Fibroblast of skin of scalp (primary cell): ENCODE measurements around the gene TFAP2A.

Experiments used
- DNase-seq: peaks from one replicate; pipeline ENCODE4 v3.0.0-alpha.2; 2013

The TFAP2A gene

DNA sequence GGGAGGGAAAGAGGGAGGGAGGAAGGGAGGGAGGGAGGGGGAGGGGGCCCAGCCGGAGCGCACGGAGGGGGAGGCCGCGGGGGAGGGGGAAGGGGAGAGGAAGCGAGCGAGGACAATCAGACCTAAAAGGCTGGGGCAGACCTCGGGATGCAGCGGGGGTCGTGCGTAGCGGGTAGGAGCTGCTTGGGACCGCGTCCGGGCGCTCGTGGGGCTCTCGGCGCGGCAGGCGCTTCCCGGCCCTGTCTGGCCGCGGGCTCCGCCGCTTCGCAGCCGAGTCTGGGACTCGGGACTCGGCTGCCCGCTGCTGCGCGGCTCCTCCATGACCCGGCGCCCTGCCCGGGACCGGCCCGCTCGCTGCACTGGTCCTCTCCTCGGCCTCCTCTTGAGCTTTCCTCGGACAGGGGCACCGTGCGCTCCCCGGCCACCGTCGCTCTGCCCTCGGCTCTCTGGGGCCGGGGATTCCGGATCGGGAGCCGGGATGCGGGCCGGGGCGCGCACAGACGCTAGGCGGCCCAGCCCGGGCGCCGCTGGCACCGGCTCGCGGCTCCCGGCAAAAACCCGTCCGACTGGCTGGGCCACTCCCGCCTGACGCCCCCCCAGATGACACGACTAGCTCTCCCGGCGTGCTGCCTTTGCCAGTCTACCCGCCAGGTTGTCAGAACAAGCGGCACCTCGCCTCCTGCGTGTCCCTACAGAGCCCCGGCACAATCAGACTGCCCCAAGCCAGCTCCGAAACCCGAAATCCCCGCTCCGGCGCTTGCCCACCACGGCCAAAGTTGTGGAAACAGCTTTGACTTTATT lies 2.2 kb downstream of the TFAP2A start:
- no peak for DNase-seq

DNA sequence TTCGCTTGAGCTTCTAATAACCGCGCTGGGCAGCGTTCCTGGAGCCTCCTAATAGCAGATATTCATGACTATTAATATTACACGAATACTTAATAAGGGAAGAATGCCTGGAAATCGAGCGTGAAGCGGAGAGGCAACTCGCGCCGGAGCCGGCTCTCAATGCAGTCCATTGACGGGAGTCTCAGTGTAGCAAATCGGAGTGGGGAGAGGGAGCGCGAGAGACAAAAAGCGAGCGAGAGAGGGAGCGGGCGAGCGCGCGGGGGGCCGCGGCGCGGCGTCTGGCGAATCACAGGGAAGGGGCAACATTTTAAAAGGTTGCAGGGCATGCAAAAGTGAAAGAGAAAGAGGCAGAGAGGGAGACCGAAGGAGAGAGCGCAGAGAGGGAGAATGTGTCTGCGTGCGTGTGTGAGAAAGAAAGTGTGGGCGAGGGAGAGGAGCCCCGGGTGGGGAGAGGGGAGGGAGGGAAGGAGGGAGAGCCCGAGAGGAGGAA lies 2.9 kb downstream of the TFAP2A start:
- peak; percentile 54 for DNase-seq

DNA sequence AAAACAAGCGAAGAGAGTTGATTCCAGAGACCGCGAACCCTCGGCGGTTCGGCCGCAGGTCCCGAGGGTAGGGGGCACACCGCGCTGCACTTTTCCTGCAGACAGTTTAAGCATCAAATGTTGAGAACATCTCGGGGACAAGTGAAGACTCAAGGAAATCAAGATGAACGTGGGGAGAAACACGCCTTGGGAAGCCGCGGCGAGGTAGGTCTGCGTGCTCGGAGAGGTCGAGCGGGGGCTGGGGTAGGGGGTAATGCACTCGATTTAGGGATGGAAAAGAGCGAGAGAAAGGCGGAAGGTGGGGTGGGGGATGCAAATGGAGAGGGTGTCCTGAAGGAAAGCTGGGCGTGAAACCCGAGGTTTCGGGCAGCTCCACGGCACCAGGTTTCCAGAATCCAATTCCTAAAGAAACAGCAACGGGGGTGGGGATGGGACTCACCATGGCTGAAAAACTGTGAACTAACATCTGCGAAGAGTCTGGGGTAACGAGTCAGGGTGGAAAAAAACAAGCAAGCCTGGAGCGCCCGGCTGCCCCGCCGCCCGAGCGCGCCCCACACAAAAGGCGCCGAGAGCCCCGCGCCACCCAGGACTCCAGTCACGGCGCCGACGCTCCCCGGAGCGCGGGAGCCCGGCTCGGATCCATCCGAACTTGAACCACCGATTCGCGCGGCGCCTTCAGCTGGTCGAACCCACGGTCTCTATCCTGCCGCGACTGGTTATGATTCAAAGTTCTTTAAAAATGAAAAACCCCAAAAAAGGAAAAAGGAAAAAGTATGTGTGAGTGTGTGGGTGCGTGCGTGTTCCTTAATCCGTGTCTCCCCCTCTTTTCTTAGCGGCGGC lies 3.5 kb downstream of the TFAP2A start:
- no peak for DNase-seq

DNA sequence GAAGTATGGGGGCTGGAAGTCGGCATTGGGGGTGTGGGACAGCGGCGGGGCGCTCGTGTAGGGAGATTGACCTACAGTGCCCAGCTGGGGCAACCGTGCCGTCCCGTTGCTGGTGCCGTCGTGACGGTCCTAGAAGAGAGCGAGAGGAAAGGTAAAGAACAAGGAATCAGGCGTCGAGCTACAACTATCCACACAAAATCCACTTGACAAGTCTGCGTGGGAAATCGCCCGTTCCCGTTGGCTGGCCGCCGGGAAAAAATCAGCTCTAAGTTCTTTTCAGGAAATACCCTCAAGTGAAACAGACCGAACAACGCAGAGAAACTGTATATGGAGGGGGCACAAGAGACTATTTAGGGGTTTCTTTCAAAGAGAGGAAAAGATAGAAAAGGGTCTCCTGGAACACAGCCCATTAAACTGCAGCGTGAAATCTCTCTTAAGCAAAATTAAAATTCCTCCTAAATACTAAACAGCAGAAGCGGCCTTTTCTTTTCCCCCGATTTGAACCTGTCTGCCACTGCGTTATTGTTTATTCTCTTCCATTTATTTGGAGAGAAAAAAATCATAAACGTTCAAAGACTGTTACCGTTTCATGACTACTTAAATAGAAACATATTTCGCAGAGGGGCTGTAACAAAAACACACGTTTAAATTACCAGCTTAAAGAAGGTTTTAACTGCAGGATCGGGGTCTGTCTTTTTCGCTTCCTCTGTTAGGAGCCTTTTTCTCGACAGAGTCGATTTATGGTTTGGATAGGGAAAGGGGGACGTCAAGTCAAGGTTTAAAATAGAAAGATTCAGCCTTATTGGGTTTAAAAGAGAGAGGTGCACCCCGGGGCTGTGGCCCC lies 4.4 kb downstream of the TFAP2A start:
- DNase-seq, result no peak

DNA sequence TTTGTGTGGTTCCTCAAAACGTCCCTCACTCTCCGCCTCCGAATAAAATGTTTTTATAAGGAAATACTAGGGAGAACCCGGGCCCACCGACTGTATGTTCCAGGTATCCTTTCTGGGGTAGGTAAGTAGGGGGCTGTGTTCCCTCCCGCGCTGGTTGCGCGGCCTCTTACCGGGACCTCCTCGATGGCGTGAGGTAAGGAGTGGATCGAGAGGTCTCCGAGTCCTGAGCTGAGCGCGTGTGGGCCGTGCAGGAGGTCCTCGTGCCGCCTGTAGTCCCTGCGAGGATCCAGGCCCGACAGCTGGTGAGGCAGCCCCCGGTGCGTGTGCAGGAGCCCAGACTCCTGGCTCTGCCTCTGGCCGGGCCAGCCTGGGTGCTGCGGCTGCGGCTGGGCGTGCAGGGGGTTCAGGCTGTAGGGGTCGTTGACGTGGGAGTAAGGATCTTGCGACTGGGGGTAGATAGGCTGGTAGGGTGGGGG lies 5.1 kb downstream of the TFAP2A start:
- no peak for DNase-seq

DNA sequence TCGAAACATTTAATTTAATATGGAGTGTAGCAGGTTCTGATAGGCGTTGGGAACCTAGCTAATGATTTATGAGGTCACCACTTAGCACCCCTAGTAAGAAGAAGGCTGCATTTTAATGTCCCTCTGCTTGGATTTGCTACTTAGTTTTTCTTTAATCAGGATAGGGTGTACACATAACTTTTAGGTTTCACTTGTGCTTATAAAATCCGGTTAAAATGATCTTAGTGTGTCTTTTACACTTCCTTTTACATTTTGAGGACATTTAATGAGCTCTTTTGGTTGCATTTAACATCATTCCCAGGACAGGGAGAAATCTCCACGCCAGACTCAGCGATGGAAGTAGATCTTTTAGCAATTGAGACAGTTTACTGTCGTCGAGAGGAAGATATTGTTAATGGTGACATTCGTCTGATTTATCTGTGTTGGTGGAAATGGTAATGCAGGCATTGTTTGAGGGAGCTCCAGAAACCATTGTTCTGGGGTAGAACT lies 5.6 kb downstream of the TFAP2A start:
- DNase-seq, result no peak

DNA sequence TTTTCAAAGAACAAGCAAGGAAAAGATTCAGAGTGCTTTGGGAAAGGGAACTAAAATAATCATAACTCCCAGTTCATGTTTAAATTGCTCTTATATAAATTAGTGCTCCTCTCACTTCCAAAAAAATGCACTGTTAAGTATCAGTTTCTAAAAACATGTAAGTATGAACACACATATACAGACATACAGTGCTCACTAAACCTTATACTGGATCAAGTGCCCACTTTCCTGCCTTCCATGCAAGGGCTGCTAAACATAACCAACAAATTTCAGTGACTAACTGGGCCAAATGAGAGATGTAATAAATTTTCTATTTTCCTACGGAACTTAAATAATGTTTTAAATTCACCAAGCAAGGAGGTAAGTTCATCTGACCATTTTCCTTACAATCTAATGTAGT lies 6.4 kb downstream of the TFAP2A start:
- no peak for DNase-seq

DNA sequence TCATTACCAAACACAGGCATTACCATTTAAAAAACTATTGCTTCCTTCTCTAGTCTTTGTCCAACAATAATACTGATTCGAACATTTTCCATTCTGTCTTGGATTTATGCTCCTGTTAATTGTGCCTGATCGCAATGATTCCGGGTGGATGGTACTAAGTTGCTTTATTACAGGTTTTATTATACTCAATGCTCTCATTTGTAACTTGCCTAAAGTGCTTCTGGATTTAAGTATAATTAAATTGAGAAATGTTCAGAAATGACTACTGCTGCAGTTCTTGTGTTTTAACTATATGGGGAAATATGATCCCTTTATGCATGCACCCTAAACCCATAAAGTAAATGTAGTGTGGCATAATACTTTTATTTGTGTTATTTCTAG lies 7.2 kb downstream of the TFAP2A start:
- no peak for DNase-seq

DNA sequence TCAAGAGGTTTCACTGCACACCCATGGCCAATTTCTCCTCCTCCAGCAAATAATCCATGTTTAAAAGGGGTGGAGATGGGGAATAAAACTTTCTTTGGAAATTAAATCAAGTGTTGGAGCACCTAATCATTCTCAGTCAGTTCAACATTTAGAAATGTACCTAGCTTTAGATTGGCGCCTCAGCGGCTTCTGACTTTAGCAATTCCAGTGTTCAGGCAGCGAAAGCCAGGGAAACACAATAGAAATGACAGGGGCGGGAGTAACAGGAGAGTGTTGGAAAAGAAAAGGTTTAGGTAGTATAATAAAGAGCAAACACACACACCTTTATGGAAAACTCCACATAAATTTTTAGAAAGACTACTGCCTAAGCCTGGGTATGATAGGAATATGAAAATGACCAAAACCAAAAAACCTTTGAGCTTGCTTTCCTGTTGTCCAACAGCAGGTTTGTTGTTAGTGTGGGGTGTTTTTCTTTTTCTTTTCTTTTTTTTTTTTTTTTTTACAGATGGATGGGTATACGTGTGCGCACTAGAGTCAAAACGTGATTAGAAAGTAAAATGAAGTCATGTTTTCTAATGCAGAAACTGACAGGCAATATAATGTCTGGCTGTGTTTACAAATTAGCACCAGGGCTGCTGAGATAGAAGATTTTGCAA lies 7.7 kb downstream of the TFAP2A start:
- DNase-seq, result no peak

DNA sequence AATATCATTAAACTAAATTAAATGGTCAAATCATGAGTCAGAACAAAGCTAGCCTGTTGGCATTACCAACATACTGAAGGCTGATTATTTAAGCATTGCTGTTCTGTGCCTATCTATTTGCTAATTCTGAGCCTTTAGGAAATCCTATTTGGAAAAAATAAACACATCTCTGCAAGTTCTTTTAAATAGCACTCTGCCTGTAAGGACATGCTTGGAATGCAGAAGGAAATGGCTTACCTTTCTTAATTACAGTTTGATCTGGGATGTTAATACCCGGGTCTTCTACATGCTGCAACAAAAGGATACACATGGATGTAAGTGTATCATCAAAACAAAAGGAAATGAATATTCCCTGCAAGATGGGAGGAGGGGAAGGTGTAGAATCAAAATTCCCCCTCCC lies 8.3 kb downstream of the TFAP2A start:
- DNase-seq, result no peak

DNA sequence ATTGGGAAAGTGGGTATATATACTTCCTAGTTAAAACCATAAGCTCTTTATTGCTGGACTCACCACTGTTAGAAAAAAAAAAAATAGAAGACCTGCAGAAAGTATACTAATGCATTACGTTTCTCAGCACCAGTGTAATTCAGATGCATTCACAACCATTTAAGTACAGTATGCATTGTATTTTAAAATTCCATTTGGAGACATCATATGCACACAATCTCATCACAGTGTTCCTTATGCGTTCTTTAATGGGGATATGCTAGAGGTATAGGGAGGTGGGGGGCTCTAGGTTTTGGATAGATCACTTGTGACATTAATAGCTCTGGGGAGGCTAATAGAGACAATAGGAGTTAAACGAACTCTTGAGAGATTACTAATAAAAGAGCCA lies 9.4 kb downstream of the TFAP2A start:
- no peak for DNase-seq

DNA sequence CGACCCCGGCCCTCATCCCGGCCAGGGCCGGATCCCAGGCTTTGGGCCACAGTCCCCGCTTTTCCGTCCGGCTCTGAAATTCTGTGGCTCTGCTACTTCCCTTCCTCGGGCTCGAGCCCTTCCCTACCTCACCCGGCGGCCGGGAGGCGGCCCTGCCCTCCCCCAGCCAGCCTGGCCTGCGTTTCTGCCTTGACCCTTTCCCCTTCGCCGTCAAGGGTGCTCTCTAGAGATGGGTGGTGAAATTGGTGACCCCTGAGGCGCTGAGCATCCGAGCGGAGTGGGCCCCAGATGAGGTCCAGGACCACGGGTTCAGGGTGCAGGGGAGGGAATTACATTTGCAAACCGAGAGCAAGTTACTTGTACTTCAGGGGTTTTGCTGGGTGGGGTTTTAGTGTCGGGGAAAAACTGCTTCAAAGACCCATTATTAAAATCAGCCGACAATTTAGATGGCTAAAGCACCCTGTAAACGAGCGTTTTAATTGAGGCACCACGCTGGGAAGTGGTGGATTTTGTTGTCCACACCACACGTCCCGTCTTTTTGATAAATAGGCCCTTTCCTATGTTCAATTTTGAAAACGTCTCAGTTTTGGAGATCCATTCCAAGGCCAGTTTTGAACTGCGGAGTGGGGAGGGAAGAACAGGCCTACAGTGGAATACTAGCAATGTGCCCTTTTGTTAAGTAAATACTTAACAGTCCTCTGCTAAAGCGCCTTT lies 9.9 kb downstream of the TFAP2A start:
- DNase-seq, result no peak

DNA sequence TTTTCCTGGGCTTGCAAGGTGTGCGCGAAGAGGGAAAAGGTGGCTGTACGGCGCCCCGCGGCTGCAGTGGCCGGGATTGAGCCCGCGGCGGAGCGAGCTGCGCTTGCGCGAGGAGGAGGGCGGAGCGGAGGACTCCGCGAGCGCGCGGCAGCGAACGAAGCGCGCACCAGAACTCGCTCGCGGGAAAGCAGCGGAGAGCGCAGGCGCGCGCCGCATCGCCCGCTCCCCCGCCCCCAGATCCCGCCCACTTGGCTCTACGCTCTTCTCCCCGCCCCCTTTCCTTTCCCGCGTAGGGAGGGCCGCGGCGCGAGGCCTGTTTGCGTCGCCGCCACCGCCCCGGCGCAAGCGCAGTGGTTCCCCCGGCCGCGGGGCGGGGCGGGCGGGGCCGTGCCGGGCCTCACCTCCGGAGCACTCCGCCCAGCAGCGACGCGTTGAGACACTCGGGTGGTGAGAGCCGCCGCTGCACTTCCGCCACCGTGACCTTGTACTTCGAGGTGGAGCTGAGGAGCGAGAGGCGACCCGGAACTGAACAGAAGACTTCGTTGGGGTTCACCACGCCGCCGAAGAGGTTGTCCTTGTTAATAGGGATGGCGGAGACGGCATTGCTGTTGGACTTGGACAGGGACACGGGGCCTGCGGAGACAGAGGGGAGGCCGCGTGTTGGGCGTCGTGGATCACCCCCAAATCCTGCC lies 10.6 kb downstream of the TFAP2A start:
- peak; percentile 94 for DNase-seq

DNA sequence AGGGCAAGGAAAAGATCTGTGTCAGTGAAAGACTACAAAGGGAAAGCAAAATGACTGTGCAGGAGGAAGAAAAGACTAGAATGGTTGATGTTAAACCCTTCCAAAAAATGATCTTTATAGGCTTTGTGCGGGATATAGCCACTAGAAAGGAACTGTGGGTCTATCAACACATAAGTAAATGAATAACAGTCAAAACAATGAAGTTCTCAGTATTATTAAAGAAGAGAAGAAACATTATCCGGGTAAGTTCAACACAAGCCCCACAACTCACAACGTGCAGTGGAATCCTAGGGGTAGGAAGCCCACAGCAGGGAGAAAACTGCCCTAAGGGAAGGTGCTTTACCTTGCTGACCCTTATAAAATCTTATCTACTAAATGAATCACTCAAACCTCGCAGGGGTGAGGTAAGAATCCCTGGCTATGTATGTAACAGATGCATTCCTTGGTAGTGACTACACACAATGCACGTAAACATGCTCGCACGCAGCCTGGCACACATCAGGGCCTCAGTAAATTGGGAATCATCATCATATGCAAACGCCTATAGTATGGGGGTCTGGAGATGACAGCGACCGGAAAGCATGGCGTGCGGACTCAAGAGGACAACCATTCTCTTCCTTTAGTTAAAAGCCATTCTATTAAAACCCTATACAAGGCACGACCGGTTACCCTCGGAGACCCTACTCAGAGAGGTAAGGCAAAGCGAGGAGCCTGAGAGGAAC lies 11.3 kb downstream of the TFAP2A start:
- DNase-seq, result peak; percentile 53

DNA sequence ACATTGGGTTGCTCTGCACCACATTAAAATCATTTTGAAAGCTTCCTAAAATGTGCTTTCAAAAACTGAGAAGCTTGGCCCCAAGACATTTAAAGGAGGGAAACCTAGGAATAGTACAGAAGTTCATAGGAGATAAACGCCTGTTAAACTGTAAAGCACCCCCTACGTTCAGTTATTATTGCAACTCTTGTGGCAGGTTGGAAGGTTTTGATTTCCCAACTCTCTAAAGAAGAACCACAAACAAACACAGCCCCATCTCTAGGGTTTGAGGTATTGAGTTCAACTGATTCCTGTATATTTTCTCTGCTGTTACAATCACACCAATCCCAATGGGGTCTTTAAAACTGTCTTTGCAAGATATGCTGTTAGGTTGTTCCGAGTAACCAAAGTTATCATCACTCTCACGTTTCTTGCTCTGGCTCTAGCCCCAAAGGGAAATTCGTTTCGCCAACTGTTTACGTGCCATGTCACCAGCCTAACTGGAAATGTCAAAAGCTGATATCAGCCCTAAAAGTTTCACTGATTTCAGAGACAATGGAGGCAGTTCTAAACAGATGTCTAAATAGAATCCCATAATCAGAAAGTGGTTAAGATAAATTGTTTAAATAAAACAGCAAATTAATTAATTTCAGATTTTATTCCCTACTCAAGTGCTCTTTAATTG lies 12.1 kb downstream of the TFAP2A start:
- DNase-seq, result no peak

DNA sequence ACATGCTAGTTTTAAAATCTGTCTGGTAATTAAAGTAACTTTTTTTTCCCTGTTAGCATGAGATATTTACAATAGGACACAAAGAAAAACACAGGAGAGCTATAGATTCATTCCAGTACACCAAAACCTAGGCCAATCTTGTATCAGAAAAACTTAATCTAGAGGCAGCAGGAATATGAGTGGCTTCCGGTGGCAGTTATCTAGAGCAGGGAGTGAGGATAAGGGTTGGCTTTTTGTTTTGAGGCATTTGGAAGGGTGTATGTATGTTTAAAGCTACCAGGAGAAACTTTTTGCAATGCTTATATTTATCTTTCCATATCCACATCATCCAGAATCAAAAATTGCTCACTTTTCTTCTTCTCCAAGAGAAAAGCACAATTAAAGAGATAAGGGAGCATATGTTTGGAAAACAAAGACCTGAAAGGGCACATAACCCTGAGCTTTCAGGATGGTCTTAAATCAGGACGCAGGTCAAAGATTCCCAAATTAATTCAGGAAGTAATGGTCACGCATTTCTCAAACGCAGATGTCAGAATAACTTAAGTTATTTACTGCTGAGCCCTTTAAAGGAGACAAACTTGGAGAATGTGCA lies 13.1 kb downstream of the TFAP2A start:
- DNase-seq, result no peak

DNA sequence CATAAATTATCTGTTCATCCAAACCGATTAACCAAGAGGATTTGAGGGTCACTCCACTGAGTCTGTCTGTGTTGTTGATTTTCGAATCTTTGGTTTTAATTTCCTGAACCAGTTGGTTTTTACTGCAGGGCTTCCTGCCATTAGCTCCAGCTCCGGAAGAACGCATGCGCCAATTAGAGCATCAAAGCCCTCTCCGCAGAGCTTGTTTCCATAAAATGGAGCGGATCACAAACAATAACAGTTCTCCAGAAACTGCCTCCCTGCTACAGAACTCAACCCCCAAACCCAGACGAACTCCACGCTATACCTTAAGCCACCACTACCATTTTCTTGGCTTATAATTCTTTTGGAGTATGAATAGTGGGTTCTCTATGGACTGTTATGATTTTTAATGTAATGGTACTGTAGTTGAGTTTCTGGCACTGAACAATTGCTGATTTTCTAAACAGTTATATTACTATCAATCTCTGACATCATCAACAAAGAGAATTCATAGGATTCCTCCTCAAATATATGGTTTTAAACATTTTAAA lies 13.8 kb downstream of the TFAP2A start:
- DNase-seq, result no peak

DNA sequence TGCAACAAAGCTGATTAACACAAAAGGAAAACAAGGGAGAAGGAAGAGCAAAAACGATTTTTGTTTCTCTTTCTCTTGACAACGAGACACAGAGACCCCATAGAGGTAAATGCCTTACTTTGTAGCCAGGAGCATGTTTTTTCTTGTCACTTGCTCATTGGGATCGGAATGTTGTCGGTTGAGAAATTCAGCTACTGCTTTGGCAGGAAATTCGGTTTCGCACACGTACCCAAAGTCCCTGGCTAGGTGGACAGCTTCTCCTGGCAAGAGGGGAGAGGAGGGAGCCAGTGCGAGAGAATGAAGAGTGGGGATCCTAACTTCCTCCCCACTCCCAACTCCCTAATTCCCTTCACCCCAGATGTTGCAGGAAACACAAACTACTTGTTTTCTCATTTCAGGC lies 14.5 kb downstream of the TFAP2A start:
- DNase-seq, result no peak

DNA sequence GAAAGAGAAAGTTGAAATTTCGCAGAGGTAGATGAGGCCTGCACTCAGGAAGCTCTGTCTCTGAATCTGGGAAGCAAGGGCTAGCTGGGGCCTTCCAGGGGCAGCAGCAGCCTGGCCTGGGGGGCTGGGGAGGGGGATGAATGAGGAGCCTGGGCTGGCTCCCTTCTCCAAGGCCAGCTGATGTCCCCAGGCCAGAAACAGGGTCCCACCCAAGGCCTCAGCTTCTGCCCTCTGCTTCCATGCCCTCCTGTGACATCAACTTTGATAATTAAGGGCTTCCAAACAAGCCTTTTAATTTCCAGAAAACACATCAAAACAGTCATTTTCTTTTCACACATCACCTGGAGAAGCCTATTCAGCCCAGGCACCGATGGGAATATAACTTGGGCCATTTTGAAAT lies 15.4 kb downstream of the TFAP2A start:
- no peak for DNase-seq
